Cardiac muscle cell (in vitro differentiated cells and primary cell): ENCODE data around the gene DHX15. TPM values are rescaled to one million over a fixed set of nuclear protein-coding genes. Genes with fewer than 3 reads are reported as not detected.

Experiments used
- DNase-seq, 2 donors: peaks; one replicate each; pipeline versions ENCODE4 v3.0.0 to v3.0.0-alpha.2; 2010 to 2017; ENCODE audit warnings: low read depth in 1 of 2, low spot score in 1 of 2
- H3K27ac ChIP-seq: fragments of 200-600 bp; sonication (generic); 2 replicates; pipeline ENCODE4 v1.5.1; 2016
- H3K27me3 ChIP-seq: fragments of 200-600 bp; sonication (generic); 2 replicates; pipeline ENCODE4 v1.6.0; 2016; ENCODE audit warnings: control low read depth
- H3K36me3 ChIP-seq: fragments of 200-600 bp; sonication (generic); 2 replicates; pipeline ENCODE4 v1.5.1; 2016; ENCODE audit warnings: control low read depth
- H3K4me1 ChIP-seq: fragments of 200-600 bp; sonication (generic); 2 replicates; pipeline ENCODE4 v1.8.1; 2017; ENCODE audit warnings: low read depth, mild to moderate bottlenecking, mixed run types
- H3K4me3 ChIP-seq: fragments of 200-600 bp; sonication (generic); 2 replicates; pipeline ENCODE4 v1.5.1; 2016; ENCODE audit warnings: mild to moderate bottlenecking
- H3K9me3 ChIP-seq: fragments of 200-600 bp; sonication (generic); 2 replicates; pipeline ENCODE4 v1.5.1; 2017; ENCODE audit warnings: low read depth, mild to moderate bottlenecking, control low read depth
- polyA plus RNA-seq: library from polyadenylated mRNA; unstranded; fragments of >200 nt; fragmentation: Nextera tagmentation; extraction: Ambion mirVana; gene quantifications from 2 replicates; pipeline ENCODE4 v1.2.1, GENCODE V29; 2016
- total RNA-seq: library from RNA; depleted of rRNA; stranded (reverse); fragments of >200 nt; gene quantifications from 2 replicates; pipeline ENCODE4 v1.2.3, GENCODE V29; 2016
- TF ChIP-seq, protein P1 (sequence below): IDR thresholded peaks from 2 replicates; pipeline ENCODE4 v1.5.1; 2012; ENCODE audit warnings: low read depth, mild to moderate bottlenecking, low read length

The DHX15 gene
- total and polyA plus RNA-seq, 2 experiments from 2014 or later: 78.4 to 109 TPM

DNA sequence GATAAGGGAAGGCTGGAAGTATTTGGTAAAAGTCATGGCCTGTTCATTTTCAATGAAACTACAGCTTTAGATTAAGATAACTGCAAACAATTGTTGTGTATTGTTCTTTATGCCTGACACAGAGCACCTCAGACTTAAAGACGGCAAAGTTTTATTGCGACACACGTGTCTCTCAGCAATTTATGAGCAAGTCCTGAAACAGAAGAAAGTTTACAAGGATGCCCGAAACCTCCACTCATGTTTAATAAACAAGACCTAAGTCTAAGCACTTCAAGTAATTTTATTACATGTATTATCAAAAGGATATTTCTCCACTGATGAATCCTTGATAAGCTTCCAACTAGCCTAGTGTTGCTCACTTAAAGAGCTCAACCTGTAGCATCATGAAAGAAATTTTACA, 51.0 kb downstream of the DHX15 start:
- TF ChIP-seq, protein P1, sequence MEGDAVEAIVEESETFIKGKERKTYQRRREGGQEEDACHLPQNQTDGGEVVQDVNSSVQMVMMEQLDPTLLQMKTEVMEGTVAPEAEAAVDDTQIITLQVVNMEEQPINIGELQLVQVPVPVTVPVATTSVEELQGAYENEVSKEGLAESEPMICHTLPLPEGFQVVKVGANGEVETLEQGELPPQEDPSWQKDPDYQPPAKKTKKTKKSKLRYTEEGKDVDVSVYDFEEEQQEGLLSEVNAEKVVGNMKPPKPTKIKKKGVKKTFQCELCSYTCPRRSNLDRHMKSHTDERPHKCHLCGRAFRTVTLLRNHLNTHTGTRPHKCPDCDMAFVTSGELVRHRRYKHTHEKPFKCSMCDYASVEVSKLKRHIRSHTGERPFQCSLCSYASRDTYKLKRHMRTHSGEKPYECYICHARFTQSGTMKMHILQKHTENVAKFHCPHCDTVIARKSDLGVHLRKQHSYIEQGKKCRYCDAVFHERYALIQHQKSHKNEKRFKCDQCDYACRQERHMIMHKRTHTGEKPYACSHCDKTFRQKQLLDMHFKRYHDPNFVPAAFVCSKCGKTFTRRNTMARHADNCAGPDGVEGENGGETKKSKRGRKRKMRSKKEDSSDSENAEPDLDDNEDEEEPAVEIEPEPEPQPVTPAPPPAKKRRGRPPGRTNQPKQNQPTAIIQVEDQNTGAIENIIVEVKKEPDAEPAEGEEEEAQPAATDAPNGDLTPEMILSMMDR: no peak
- H3K27ac ChIP-seq: no peak overlapping the region
- H3K4me3 ChIP-seq: no peak overlapping the region
- H3K4me1 ChIP-seq: no peaks in the 10 kb centered on the region
- H3K27me3 ChIP-seq: no peaks in the 10 kb centered on the region
- H3K9me3 ChIP-seq: no peaks in the 10 kb centered on the region
- peak in 1 of 2 donors; percentile 38 for DNase-seq
- peaks cover 58% of the 10 kb centered on the region for H3K36me3 ChIP-seq

DNA sequence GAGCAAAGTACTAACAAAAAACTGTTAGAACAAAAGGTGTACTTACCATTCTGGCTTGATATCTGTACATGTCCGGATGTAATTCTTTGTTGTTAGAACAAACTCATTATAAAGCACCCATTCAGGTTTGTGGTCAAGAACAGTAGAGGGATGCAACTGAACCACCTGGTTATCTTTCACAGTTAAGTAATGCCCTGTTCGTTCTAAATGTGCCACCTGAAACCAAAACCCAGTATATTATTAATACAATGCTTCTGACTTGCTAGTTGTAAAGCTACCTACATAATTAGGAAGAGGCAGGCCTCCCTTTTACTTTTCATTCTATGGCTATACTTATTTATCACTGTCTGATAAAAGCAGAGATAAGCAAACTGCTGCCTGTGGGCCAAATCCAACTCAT, 54.8 kb downstream of the DHX15 start:
- TF ChIP-seq, protein P1: no peak
- Histone ChIP-seq H3K36me3 (peaks cover 60% of the 10 kb centered on the region), H3K27ac (peak overlapping the region; percentile 20), H3K27me3 (no peaks in the 10 kb centered on the region), H3K9me3 (no peaks in the 10 kb centered on the region), H3K4me3 (no peak overlapping the region), H3K4me1 (no peaks in the 10 kb centered on the region)
- DNase-seq: no peak

DNA sequence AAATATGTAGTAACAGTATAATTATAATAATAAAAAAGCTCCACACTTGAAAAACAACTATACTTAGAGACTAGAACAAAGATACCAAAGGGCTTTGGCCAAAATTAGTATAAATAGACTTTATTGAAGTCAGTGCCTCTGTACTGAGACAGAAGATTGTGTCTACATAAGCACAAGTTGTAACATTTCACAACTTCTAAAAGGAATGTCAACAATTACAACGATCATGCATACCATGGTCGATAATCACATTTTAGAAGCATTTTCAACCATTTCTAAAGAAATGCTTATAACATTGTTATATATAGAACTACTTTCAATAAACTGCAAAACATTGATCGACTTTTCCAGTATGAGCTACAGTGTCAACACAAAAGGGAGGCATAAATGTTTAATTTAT, 57.0 kb downstream of the DHX15 start:
- TF ChIP-seq, protein P1: no peak
- Histone ChIP-seq H3K36me3 (peaks cover 45% of the 10 kb centered on the region), H3K9me3 (no peaks in the 10 kb centered on the region), H3K27me3 (no peaks in the 10 kb centered on the region), H3K4me1 (no peaks in the 10 kb centered on the region), H3K4me3 (no peak overlapping the region), H3K27ac (no peak overlapping the region)
- DNase-seq: peak in 1 of 2 donors; percentile 12

- H3K4me3 ChIP-seq: no peak overlapping the region
- TF ChIP-seq, protein P1: no peak
- H3K27ac ChIP-seq: peak overlapping the region; percentile 12
- no peaks in the 10 kb centered on the region for H3K9me3 ChIP-seq
- no peaks in the 10 kb centered on the region for H3K27me3 ChIP-seq
- peaks cover 20% of the 10 kb centered on the region for H3K4me1 ChIP-seq
- no peak for DNase-seq
- H3K36me3 ChIP-seq: peaks cover 6% of the 10 kb centered on the region
These were observed 62.8 kb downstream of the DHX15 start for GRCh38 chr4:24521544-24521943.

DNA sequence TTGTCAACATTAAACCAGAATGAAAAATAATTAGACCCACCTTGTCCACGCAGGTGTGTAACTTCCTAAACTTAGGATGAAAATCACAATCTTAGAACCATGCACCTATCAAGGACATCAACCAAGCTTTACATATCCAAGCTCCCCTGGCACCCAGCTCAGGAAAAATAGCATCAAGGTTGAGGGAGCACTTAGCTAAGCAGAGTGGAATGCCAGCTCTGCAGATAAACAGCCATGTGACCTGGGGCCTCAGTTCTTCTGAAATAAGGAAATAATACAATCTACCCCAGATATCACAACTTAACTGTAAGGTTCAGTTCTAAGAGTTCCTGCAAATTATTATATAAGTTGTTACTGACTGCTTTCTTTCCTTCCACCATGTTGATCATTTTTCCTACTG, 64.7 kb downstream of the DHX15 start:
- peak; percentile 50 to 55 for DNase-seq
- peaks cover under 1% of the 10 kb centered on the region for H3K36me3 ChIP-seq

More for the DNA sequence above, 64.7 kb downstream of the DHX15 start:
- TF ChIP-seq, protein P1: no peak
- Histone ChIP-seq H3K9me3 (no peaks in the 10 kb centered on the region), H3K27ac (peak overlapping the region; percentile 83), H3K27me3 (no peaks in the 10 kb centered on the region), H3K4me3 (no peak overlapping the region), H3K4me1 (peaks cover 20% of the 10 kb centered on the region)
